Mesothelial cell of epicardium (in vitro differentiated cells): ENCODE data around the gene PDGFB. TPM values are rescaled to one million over a fixed set of nuclear protein-coding genes. Genes with fewer than 3 reads are reported as not detected.

ENCODE experiments used
- DNase-seq, 2 experiments: peaks; one replicate each; pipeline ENCODE4 v3.0.0; 2021; ENCODE audit warnings: low spot score in 2 of 2; ENCODE audit not compliant: unreplicated experiment in 2 of 2
- H3K27ac Mint-ChIP-seq: 2 replicates; pipeline ENCODE4 v1.8.0; 2021; ENCODE audit warnings: mixed read lengths
- H3K27me3 Mint-ChIP-seq: 2 replicates; pipeline ENCODE4 v1.8.0; 2021; ENCODE audit warnings: low read depth, mixed read lengths
- H3K36me3 Mint-ChIP-seq: 2 replicates; pipeline ENCODE4 v1.8.0; 2021; ENCODE audit warnings: mixed read lengths
- H3K4me1 Mint-ChIP-seq: 2 replicates; pipeline ENCODE4 v1.8.0; 2021; ENCODE audit warnings: mixed read lengths
- H3K4me3 Mint-ChIP-seq: 2 replicates; pipeline ENCODE4 v1.8.0; 2021; ENCODE audit warnings: mild to moderate bottlenecking, moderate library complexity, mixed read lengths
- H3K9me3 Mint-ChIP-seq: 2 replicates; pipeline ENCODE4 v1.8.0; 2021; ENCODE audit warnings: mixed read lengths
- CTCF ChIP-seq: fragments of 200-600 bp; sonication (generic); IDR thresholded peaks from one replicate; pipeline ENCODE4 v1.5.0; 2021; ENCODE audit warnings: antibody characterized with exemption; ENCODE audit not compliant: unreplicated experiment
- total RNA-seq: library from RNA; stranded (reverse); gene quantifications from 3 replicates; pipeline ENCODE4 v1.2.1, GENCODE V29; 2021

PDGFB gene
- total RNA-seq: 14.2 to 15.2 TPM (median 14.7 TPM) in 3 replicates

- Mint-ChIP-seq H3K4me3 (peak within 1 kb of the TSS; percentile 85), H3K36me3 (no peaks in the 10 kb centered on the region), H3K9me3 (no peaks in the 10 kb centered on the region), H3K27ac (peak within 1 kb of the TSS; percentile 88), H3K27me3 (peaks cover 35% of the 10 kb centered on the region), H3K4me1 (peaks cover 29% of the 10 kb centered on the region)
- no peak for TF ChIP-seq CTCF
- DNase-seq: no peak
Observed at GRCh38 chr22:39244496-39245129, at the start of gene PDGFB. PDGFB (minus strand) TSS chr22:39244982; CDS start chr22:39243963, 1,019 bp downstream.

- no peaks in the 10 kb centered on the region for H3K27me3 Mint-ChIP-seq
- H3K9me3 Mint-ChIP-seq: no peaks in the 10 kb centered on the region
- no peak for DNase-seq
- peaks cover 70% of the 10 kb centered on the region for H3K4me1 Mint-ChIP-seq
- no peak for TF ChIP-seq CTCF
- no peaks in the 10 kb centered on the region for H3K36me3 Mint-ChIP-seq
- peak overlapping the region; percentile 80 for H3K27ac Mint-ChIP-seq
- no peak overlapping the region for H3K4me3 Mint-ChIP-seq
Observed at GRCh38 chr22:39293766-39294368, 49.1 kb upstream of the PDGFB start.

- Mint-ChIP-seq H3K27me3 (no peaks in the 10 kb centered on the region), H3K27ac (peak overlapping the region; percentile 92), H3K9me3 (no peaks in the 10 kb centered on the region), H3K36me3 (no peaks in the 10 kb centered on the region), H3K4me1 (peaks cover 61% of the 10 kb centered on the region), H3K4me3 (no peak overlapping the region)
- no peak for DNase-seq
- TF ChIP-seq CTCF: no peak
Observed at GRCh38 chr22:39292561-39293074, 47.8 kb upstream of the PDGFB start.

GRCh38 chr22:39292031-39292462 is 47.3 kb upstream of the PDGFB start:
- Mint-ChIP-seq H3K4me3 (no peak overlapping the region), H3K9me3 (no peaks in the 10 kb centered on the region), H3K27me3 (no peaks in the 10 kb centered on the region), H3K36me3 (no peaks in the 10 kb centered on the region), H3K4me1 (peaks cover 63% of the 10 kb centered on the region), H3K27ac (peak overlapping the region; percentile 92)
- no peak for DNase-seq
- TF ChIP-seq CTCF: no peak

- no peak overlapping the region for H3K4me3 Mint-ChIP-seq
- no peaks in the 10 kb centered on the region for H3K27me3 Mint-ChIP-seq
- H3K4me1 Mint-ChIP-seq: peaks cover 62% of the 10 kb centered on the region
- no peak for TF ChIP-seq CTCF
- peak overlapping the region; percentile 88 for H3K27ac Mint-ChIP-seq
- no peak for DNase-seq
- no peaks in the 10 kb centered on the region for H3K9me3 Mint-ChIP-seq
- H3K36me3 Mint-ChIP-seq: no peaks in the 10 kb centered on the region
Observed at GRCh38 chr22:39291523-39291922, 46.7 kb upstream of the PDGFB start.
